ENCODE measurements around the gene FER.

FER gene

GRCh38 chr5:109111680-109112079, 364.0 kb downstream of the FER start:
- Histone ChIP-seq H3K9ac (ENCODE audit: low read length) (no peak overlapping the region), H3K9me3 (ENCODE audit: insufficient read depth, low read length) (no peaks in the 10 kb centered on the region), H3K36me3 (replicated peaks; ENCODE audit: low read depth, low read length) (no peaks in the 10 kb centered on the region), H3K4me3 (ENCODE audit: low read length) (no peak overlapping the region), H3K79me2 (ENCODE audit: low read length) (no peaks in the 10 kb centered on the region), H3K4me2 (ENCODE audit: low read length) (no peak overlapping the region), H4K20me1 (ENCODE audit: insufficient read depth, low read length) (no peaks in the 10 kb centered on the region), H2AFZ (ENCODE audit: low read depth, low read length) (no peak overlapping the region), H3K4me1 (ENCODE audit: low read length) (no peaks in the 10 kb centered on the region), H3K27me3 (ENCODE audit: low read depth, low read length) (no peaks in the 10 kb centered on the region), H3K27ac (ENCODE audit: low read length) (no peak overlapping the region)
- TF ChIP-seq, protein P1, sequence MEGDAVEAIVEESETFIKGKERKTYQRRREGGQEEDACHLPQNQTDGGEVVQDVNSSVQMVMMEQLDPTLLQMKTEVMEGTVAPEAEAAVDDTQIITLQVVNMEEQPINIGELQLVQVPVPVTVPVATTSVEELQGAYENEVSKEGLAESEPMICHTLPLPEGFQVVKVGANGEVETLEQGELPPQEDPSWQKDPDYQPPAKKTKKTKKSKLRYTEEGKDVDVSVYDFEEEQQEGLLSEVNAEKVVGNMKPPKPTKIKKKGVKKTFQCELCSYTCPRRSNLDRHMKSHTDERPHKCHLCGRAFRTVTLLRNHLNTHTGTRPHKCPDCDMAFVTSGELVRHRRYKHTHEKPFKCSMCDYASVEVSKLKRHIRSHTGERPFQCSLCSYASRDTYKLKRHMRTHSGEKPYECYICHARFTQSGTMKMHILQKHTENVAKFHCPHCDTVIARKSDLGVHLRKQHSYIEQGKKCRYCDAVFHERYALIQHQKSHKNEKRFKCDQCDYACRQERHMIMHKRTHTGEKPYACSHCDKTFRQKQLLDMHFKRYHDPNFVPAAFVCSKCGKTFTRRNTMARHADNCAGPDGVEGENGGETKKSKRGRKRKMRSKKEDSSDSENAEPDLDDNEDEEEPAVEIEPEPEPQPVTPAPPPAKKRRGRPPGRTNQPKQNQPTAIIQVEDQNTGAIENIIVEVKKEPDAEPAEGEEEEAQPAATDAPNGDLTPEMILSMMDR (IDR thresholded peaks at IDR 0.05; ENCODE audit: low read depth, low read length) = no peak
- TF ChIP-seq EZH2phosphoT487 (IDR thresholded peaks at IDR 0.05; ENCODE audit: low read depth) = no peak

GRCh38 chr5:109113608-109114007, 365.9 kb downstream of the FER start:
- no peaks in the 10 kb centered on the region for H3K36me3 ChIP-seq (replicated peaks; ENCODE audit: low read depth, low read length)
- no peak overlapping the region for H3K4me3 ChIP-seq (ENCODE audit: low read length)
- H3K9me3 ChIP-seq (ENCODE audit: insufficient read depth, low read length) = no peaks in the 10 kb centered on the region
- no peaks in the 10 kb centered on the region for H3K4me1 ChIP-seq (ENCODE audit: low read length)
- TF ChIP-seq, protein P1 (IDR thresholded peaks at IDR 0.05; ENCODE audit: low read depth, low read length) = no peak
- TF ChIP-seq EZH2phosphoT487 (IDR thresholded peaks at IDR 0.05; ENCODE audit: low read depth) = no peak
- H2AFZ ChIP-seq (ENCODE audit: low read depth, low read length) = no peak overlapping the region
- no peaks in the 10 kb centered on the region for H3K79me2 ChIP-seq (ENCODE audit: low read length)
- no peak overlapping the region for H3K9ac ChIP-seq (ENCODE audit: low read length)
- H3K4me2 ChIP-seq (ENCODE audit: low read length) = no peak overlapping the region
- no peak overlapping the region for H3K27ac ChIP-seq (ENCODE audit: low read length)
- H4K20me1 ChIP-seq (ENCODE audit: insufficient read depth, low read length) = no peaks in the 10 kb centered on the region
- no peaks in the 10 kb centered on the region for H3K27me3 ChIP-seq (ENCODE audit: low read depth, low read length)

GRCh38 chr5:109121225-109121624, 373.5 kb downstream of the FER start:
- H3K36me3 ChIP-seq (replicated peaks; ENCODE audit: low read depth, low read length) = no peaks in the 10 kb centered on the region
- no peak overlapping the region for H3K4me3 ChIP-seq (ENCODE audit: low read length)
- no peaks in the 10 kb centered on the region for H3K9me3 ChIP-seq (ENCODE audit: insufficient read depth, low read length)
- TF ChIP-seq, protein P1 (IDR thresholded peaks at IDR 0.05; ENCODE audit: low read depth, low read length) = no peak
- TF ChIP-seq EZH2phosphoT487 (IDR thresholded peaks at IDR 0.05; ENCODE audit: low read depth) = no peak
- no peaks in the 10 kb centered on the region for H3K27me3 ChIP-seq (ENCODE audit: low read depth, low read length)
- no peaks in the 10 kb centered on the region for H3K79me2 ChIP-seq (ENCODE audit: low read length)
- no peak overlapping the region for H3K27ac ChIP-seq (ENCODE audit: low read length)
- H3K4me1 ChIP-seq (ENCODE audit: low read length) = no peaks in the 10 kb centered on the region
- no peak overlapping the region for H3K4me2 ChIP-seq (ENCODE audit: low read length)
- no peak overlapping the region for H3K9ac ChIP-seq (ENCODE audit: low read length)
- H2AFZ ChIP-seq (ENCODE audit: low read depth, low read length) = no peak overlapping the region
- no peaks in the 10 kb centered on the region for H4K20me1 ChIP-seq (ENCODE audit: insufficient read depth, low read length)

DNA sequence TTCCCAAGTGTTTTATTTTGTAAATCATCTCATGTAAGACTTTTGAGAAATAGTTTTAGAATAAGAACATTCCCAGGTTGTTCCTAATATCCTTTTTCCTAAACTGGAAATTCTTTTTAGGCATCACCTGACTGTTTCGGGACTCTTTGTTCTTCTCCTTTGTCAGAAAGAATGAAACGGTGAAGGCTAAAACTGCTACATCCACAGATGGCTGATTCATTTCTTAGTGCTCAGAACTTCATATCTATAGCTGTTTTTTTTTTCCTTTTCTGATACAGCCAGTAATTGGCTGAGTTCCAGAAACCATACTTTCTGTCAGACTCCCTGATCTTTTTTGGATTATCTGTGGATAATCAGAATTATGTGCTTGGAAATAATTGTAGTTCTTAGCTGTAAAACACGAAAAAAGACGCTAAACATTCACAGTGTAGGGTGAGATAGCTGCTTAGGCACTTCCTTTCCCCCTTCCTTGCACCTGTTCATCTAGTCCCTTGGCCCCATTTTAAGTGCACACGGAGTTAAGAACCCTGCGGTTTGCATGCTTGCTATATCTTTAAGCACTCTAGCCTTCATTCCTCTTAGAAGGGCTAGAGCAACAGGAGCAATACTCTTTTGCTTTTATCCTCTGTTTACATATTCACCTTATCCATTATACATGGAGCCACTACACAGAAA, 378.2 kb downstream of the FER start:
- Histone ChIP-seq H2AFZ (ENCODE audit: low read depth, low read length) (no peak overlapping the region), H3K9me3 (ENCODE audit: insufficient read depth, low read length) (no peaks in the 10 kb centered on the region), H3K4me3 (ENCODE audit: low read length) (no peak overlapping the region), H3K9ac (ENCODE audit: low read length) (no peak overlapping the region), H3K27ac (ENCODE audit: low read length) (no peak overlapping the region), H3K27me3 (ENCODE audit: low read depth, low read length) (no peaks in the 10 kb centered on the region), H3K4me2 (ENCODE audit: low read length) (no peak overlapping the region), H3K79me2 (ENCODE audit: low read length) (no peaks in the 10 kb centered on the region), H4K20me1 (ENCODE audit: insufficient read depth, low read length) (no peaks in the 10 kb centered on the region), H3K36me3 (replicated peaks; ENCODE audit: low read depth, low read length) (no peaks in the 10 kb centered on the region), H3K4me1 (ENCODE audit: low read length) (no peaks in the 10 kb centered on the region)
- TF ChIP-seq EZH2phosphoT487 (IDR thresholded peaks at IDR 0.05; ENCODE audit: low read depth) = no peak
- TF ChIP-seq, protein P1 (IDR thresholded peaks at IDR 0.05; ENCODE audit: low read depth, low read length) = no peak
